MV-4-11 (cell line): ENCODE data around the gene MSH3.
"Not testable (repeated sequence)": the region's sequence is repeated elsewhere in the genome, so short reads cannot be mapped to it uniquely, and the experiment has no call there.

ENCODE experiments used
- DNase-seq: peaks from one replicate; lab custom pipeline; 2025; lab: John Stamatoyannopoulos, UW

The MSH3 gene

GRCh38 chr5:80706835-80707447 is 52.5 kb downstream of the MSH3 start:
- no peak for DNase-seq

GRCh38 chr5:80707645-80708044 is 53.2 kb downstream of the MSH3 start:
- no peak for DNase-seq

- DNase-seq, result no peak
These were observed 56.8 kb downstream of the MSH3 start for GRCh38 chr5:80711216-80711615.

- DNase-seq, result no peak
These were observed 57.5 kb downstream of the MSH3 start for GRCh38 chr5:80711938-80712337.

GRCh38 chr5:80712919-80713318 is 58.5 kb downstream of the MSH3 start:
- DNase-seq, result no peak

- DNase-seq, result no peak
These were observed 59.2 kb downstream of the MSH3 start for GRCh38 chr5:80713631-80714030.

GRCh38 chr5:80714570-80715298 is 60.3 kb downstream of the MSH3 start:
- DNase-seq, result no peak

GRCh38 chr5:80715887-80716286 is 61.4 kb downstream of the MSH3 start:
- DNase-seq, result no peak

- no peak for DNase-seq
These were observed 65.7 kb downstream of the MSH3 start for GRCh38 chr5:80720181-80720580.

DNA sequence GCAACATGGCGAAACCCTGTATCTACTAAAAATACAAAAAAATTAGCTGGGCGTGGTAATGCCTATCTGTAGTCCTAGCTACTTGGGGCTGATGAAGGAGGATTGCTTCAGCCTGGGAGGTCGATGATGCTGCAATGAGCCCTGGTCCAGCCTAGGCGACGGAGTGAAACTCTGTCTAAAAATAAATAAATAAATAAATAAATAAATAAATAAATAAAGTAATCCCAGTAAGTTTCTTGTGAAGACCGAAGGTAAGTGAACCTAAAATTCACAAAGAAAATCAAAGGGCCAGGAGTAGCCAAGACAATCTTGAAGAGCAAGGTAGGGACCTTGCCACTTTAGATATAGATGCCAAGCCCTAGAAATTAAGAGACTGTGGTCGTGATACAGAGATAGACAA is 68.5 kb downstream of the MSH3 start:
- DNase-seq, result no peak

DNA sequence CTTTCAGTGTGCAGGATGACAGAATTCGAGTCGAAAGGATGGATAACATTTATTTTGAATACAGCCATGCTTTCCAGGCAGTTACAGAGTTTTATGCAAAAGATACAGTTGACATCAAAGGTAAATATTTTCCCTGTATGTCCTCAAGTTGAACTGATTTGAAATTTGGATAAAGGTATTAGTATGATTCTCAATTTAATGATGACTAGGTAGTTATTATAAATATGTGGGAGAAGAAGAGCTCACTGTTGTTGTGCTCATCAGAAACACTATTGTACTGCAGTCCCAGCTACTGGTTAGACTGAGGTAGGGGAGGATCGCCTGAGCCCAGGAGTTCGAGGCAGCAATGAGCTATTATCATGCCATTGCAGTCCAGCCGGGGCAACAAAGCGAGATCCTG is 71.0 kb downstream of the MSH3 start:
- no peak for DNase-seq

GRCh38 chr5:80736730-80737129 is 82.3 kb downstream of the MSH3 start:
- DNase-seq, result no peak

GRCh38 chr5:80738466-80738865 is 84.0 kb downstream of the MSH3 start:
- DNase-seq, result no peak

DNA sequence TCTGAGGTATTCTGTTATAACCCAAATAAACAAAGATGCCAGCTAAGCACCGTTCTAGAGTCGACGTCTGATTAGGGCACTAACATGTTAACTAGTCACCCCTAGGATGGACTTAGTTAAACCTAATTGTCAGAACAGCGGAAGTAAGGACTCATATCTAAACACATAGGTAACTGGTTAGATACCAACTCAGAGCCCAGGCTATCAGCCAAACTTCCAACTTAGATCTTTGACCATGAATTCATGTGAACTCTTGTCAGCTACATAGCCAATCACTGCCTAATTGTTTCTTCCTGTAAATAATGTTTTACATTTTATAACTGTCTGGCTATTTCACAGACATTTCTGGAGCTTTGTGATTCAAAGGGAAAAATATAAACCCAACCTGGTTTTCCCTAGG is 84.6 kb downstream of the MSH3 start:
- no peak for DNase-seq

DNA sequence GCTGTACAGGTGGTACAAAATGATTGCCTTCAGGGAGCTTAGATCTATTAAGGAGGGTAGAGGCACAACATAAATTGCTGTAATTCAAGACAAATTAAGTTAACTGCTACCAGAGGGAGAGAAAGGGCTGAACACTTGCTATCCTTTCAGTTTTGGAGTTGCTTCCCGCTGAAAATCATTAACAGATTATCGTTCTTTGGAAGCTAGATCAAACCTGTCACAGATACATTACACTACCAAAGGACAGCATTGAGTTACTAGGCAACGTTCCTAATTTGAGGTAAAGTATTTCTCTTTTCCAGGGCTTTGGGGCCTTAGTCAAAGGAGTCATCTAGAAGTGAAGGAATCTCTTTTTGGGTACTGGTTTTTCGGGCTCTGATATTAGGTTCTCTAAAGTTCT is 85.0 kb downstream of the MSH3 start:
- no peak for DNase-seq

DNA sequence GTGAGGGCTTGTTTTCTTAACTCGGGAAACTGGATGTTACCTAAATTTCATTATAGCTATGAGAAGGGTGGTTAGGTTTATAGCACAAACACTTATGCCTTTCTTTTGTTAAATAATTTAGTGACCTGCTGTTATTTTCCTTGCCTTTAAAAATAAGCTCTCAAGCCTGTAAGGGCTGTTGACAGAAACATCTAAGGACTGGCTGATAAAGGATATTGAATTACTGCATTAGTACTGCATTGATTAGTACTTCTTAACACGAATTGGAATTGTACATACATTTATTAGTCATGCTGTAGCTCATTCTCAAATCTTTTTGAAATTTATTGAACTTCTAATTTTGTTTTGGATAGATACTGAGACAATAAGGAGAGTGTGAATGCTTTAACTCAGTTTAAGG is 85.4 kb downstream of the MSH3 start:
- no peak for DNase-seq

DNA sequence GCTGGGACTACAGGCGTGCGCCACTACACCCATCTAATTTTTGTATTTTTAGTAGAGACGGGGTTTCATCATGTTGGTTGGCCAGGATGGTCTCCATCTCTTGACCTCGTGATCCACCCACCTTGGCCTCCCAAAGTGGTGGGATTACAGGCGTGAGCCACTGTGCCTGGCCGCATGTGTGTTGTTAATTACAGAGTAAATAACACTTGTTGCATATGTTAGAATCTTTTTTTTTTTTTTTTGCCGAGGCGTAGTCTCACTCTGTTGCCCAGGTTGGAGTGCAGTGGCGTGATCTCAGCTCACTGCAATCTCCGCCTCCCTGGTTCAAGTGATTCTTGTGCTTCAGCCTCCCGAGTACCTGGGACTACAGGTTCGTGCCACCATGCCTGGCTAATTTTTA is 86.0 kb downstream of the MSH3 start:
- not testable (repeated sequence) for DNase-seq

DNA sequence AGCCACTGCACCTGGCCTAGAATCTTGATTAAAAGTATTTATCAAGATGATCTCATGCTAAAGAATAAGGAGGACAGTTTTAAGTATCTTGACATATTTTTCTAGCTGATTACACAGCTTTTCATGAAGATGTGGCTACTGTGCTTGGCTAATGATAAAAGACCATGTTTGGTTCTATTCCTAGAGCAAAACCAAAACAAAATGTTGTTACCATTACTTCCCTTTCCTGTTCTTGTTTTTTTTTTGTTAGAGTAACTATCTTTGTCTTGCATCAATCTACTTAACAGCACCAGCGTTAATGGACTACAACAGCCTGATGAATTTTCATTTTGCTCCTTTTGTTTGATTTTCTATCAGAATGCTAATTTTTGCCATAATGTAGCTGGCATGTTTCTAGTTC is 86.5 kb downstream of the MSH3 start:
- DNase-seq, result peak; percentile 38

DNA sequence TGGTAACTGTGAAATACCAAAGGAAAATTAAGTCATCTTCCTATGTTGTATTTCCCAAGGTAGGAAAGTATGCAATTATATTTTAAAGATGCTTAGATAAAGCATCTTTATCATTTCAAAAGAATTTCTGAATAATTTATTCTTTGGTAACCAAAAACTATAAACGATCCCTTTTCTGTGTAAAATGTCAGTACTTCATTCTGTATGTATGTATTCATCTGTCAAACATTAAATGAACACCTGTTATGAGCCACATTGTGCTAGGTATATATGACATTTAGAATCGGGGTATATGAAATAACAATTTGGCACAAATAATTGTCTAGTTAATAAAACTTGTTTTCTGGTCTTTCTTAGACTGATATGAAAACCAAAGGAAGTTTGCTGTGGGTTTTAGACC is 89.7 kb downstream of the MSH3 start:
- no peak for DNase-seq

DNA sequence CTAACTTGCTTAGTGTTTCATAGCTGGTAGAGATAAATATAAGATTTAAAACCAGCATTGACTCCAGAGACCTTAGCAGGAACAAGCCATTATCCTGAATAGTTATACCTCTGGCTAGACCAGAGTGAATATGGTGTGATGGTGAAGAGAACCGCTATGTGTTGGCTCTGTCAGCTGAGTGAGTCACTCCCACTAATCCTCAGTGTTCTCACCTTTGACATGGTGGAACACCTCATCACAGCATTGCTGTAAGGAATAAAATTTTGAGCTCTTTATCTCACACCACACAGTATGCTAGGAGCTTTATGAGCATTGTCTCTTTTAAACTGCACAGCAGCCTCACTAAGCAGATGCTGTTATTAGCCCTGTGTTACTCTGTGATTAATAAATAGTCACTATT is 91.0 kb downstream of the MSH3 start:
- no peak for DNase-seq

- DNase-seq, result no peak
These were observed 93.5 kb downstream of the MSH3 start for GRCh38 chr5:80747922-80748321.

GRCh38 chr5:80752427-80752826 is 98.0 kb downstream of the MSH3 start:
- DNase-seq, result no peak

GRCh38 chr5:80753712-80754111 is 99.3 kb downstream of the MSH3 start:
- DNase-seq, result no peak

GRCh38 chr5:80754900-80755299 is 100.4 kb downstream of the MSH3 start:
- DNase-seq, result peak; percentile 92
